ENCODE data around the gene DSP. TPM values are rescaled to one million over a fixed set of nuclear protein-coding genes. Genes with fewer than 3 reads are reported as not detected.

DSP gene
- total and polyA plus RNA-seq, 10 of the 15 experiments (the other 5 are each of a cell fraction or from before 2014, with no cell fraction given), result under 0.01 to 0.36 (median 0.04) TPM; not detected in 4

DNA sequence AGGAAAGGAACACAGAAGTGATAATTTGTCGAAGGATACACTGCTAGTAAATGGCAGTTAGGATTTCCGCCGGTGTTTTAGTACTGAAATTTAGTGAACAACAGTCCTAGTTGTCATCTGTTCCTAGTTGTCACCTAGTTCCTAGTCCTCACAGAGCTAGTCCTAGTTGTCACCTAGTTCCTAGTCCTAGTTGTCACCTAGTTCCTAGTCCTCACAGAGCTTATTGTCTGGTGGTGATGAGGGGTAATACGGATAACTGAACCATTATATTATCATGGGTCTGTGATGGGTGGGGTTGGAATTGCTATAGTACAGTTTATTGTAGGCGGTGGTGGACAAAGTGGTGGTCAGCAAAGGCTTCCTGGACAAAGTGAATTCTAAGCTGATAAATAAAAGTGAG, 50.3 kb downstream of the DSP start:
- no peaks in the 10 kb centered on the region for H3K9me3 ChIP-seq (replicated peaks; ENCODE audit: control insufficient read depth, insufficient read depth, low read length)
- intact Hi-C loops (cut with micrococcal nuclease; ENCODE audit: unreplicated experiment), result loop anchor here (10.0 kb wide), 1 partner anchor 197 kb away; no protein-coding TSS in a partner anchor
- no peak overlapping the region for H2AFZ ChIP-seq (ENCODE audit: control insufficient read depth, low read depth, low read length)
- FAIRE-seq (peak; percentile 7), DNase-seq (ENCODE audit: low read depth, low spot score) (no peak), ATAC-seq (no peak)
- H3K27ac ChIP-seq (ENCODE audit: control insufficient read depth, insufficient read depth), result no peak overlapping the region
- no peaks in the 10 kb centered on the region for H4K20me1 ChIP-seq (ENCODE audit: control insufficient read depth, insufficient read depth)
- WGBS (ENCODE audit: insufficient coverage, insufficient replicate concordance, low lambda C conversion rate, missing lambda C conversion rate), result 98% methylated on average over 5 of the region's 5 CpGs
- BruUV-seq (replicated peaks), result no TSS peak
- CTCF ChIA-PET, result interaction anchor here (0.7 to 1.1 kb wide), 2 partner anchors 262 to 314 kb away, joined by 3 to 5 read pairs; no protein-coding TSS in a partner anchor
- SMC1A ChIA-PET (ENCODE audit: uncharacterized antibody, unreplicated experiment), result interaction anchor here (1.1 kb wide), 1 partner anchor 314 kb away, joined by 4 read pairs; no protein-coding TSS in a partner anchor
- no peaks in the 10 kb centered on the region for H3K27me3 ChIP-seq (replicated peaks in 1 of 2; ENCODE audit: control insufficient read depth in 2 of 2, insufficient read depth in 2 of 2, low read length in 1 of 2)
- H3K9ac ChIP-seq (ENCODE audit: control insufficient read depth, insufficient read depth, low read length), result no peak overlapping the region
- H3K4me3 ChIP-seq, result 0 out of 2 replicates have a peak overlapping the region, but pooled peaks have one; percentile 46
- H3K4me2 ChIP-seq (ENCODE audit: control insufficient read depth, insufficient read depth), result peak overlapping the region; percentile 58
- in situ Hi-C loops (cut with MboI), result no loop called here
- H3K36me3 ChIP-seq (ENCODE audit: control insufficient read depth in 2 of 2, insufficient read depth in 2 of 2, low read length in 1 of 2), result peaks cover 0 to 5% of the 10 kb centered on the region in 2 experiments; a peak in 3 of 4 replicates
- TF ChIP-seq, protein P1, sequence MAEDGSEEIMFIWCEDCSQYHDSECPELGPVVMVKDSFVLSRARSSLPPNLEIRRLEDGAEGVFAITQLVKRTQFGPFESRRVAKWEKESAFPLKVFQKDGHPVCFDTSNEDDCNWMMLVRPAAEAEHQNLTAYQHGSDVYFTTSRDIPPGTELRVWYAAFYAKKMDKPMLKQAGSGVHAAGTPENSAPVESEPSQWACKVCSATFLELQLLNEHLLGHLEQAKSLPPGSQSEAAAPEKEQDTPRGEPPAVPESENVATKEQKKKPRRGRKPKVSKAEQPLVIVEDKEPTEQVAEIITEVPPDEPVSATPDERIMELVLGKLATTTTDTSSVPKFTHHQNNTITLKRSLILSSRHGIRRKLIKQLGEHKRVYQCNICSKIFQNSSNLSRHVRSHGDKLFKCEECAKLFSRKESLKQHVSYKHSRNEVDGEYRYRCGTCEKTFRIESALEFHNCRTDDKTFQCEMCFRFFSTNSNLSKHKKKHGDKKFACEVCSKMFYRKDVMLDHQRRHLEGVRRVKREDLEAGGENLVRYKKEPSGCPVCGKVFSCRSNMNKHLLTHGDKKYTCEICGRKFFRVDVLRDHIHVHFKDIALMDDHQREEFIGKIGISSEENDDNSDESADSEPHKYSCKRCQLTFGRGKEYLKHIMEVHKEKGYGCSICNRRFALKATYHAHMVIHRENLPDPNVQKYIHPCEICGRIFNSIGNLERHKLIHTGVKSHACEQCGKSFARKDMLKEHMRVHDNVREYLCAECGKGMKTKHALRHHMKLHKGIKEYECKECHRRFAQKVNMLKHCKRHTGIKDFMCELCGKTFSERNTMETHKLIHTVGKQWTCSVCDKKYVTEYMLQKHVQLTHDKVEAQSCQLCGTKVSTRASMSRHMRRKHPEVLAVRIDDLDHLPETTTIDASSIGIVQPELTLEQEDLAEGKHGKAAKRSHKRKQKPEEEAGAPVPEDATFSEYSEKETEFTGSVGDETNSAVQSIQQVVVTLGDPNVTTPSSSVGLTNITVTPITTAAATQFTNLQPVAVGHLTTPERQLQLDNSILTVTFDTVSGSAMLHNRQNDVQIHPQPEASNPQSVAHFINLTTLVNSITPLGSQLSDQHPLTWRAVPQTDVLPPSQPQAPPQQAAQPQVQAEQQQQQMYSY (CRISPR knock-in tag; IDR thresholded peaks at IDR 0.05), result no peak
- TF ChIP-seq MTA2 (IDR thresholded peaks at IDR 0.05; ENCODE audit: low read depth) (no peak), ESRRA (IDR thresholded peaks at IDR 0.05; ENCODE audit: low read length) (no peak), CREM (IDR thresholded peaks at IDR 0.05; ENCODE audit: low read depth) (no peak), BRCA1 (IDR thresholded peaks at IDR 0.05; ENCODE audit: low read depth, low read length) (no peak), NFXL1 (IDR thresholded peaks at IDR 0.05; ENCODE audit: borderline replicate concordance) (no peak), BCL11A (IDR thresholded peaks at IDR 0.05; ENCODE audit: low read depth, low read length) (no peak), MEF2B (IDR thresholded peaks at IDR 0.05; ENCODE audit: partially characterized antibody, poor library complexity, severe bottlenecking) (no peak), SPI1 (IDR thresholded peaks at IDR 0.05; ENCODE audit: borderline replicate concordance, insufficient read depth, low read depth, low read length) (no peak), FOXM1 (IDR thresholded peaks at IDR 0.05; ENCODE audit: low read depth, low read length) (no peak), IKZF2 (IDR thresholded peaks at IDR 0.05) (no peak), PAX8 (IDR thresholded peaks at IDR 0.05) (no peak), WRNIP1 (IDR thresholded peaks at IDR 0.05; ENCODE audit: borderline replicate concordance, low read depth, low read length) (no peak)
- TF ChIP-seq, protein P2, sequence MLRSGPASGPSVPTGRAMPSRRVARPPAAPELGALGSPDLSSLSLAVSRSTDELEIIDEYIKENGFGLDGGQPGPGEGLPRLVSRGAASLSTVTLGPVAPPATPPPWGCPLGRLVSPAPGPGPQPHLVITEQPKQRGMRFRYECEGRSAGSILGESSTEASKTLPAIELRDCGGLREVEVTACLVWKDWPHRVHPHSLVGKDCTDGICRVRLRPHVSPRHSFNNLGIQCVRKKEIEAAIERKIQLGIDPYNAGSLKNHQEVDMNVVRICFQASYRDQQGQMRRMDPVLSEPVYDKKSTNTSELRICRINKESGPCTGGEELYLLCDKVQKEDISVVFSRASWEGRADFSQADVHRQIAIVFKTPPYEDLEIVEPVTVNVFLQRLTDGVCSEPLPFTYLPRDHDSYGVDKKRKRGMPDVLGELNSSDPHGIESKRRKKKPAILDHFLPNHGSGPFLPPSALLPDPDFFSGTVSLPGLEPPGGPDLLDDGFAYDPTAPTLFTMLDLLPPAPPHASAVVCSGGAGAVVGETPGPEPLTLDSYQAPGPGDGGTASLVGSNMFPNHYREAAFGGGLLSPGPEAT (IDR thresholded peaks at IDR 0.05; ENCODE audit: low read depth), result no peak
- POLR2A ChIA-PET, result no interaction called here
- H3K4me1 ChIP-seq (ENCODE audit: control insufficient read depth, insufficient read depth, low read length), result peaks cover 3% of the 10 kb centered on the region; the same call in 1 of the 2 replicates
- RAD21 ChIA-PET (ENCODE audit: unreplicated experiment), result no interaction called here
- peaks cover 24% of the 10 kb centered on the region for H3K79me2 ChIP-seq (ENCODE audit: control insufficient read depth, insufficient read depth, low read length)
